Mammary epithelial cell (primary cell): ENCODE measurements around the gene PRSS37.

Experiments
- CTCF ChIP-seq, 2 donors: IDR thresholded peaks in 1 of 2; conservative IDR thresholded peaks in 1 of 2; 2 replicates each; pipeline ENCODE4 v1.5.1; 2011 to 2012; ENCODE audit warnings: inconsistent platforms in 2 of 2, low read length in 2 of 2, mild to moderate bottlenecking in 2 of 2, control low read depth in 1 of 2, low read depth in 1 of 2; ENCODE audit not compliant: insufficient read depth in 1 of 2; ENCODE audit errors: extremely low read depth in 1 of 2
- EZH2 ChIP-seq: IDR thresholded peaks from 2 replicates; pipeline ENCODE4 v1.6.1; 2012; ENCODE audit warnings: low read length, inconsistent platforms, borderline replicate concordance

DNA sequence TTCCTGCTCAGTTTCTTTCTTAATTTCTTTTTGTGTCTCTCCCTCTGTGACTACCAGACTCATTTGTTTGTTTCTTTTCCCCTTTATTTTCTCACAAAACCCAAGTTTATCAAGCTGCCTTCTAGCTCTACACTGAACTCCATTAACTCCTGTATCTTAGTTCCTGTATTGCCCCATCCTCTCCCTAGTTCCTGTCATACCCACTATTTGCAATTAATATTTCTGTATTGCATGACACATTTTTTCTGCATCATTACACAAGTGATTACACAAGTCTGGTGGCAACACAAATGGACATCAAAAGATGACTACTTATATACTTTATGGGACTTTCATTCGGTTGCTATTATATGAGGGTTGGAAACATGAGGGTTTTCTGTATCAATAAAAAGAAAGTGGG lies 48.0 kb upstream of the PRSS37 start:
- no peak for TF ChIP-seq CTCF (conservative IDR thresholded peaks at IDR 0.05 in 1 of 2, IDR thresholded peaks at IDR 0.05 in 1 of 2; ENCODE audit: extremely low read depth in 1 of 2, insufficient read depth in 1 of 2, low read depth in 1 of 2, low read length in 2 of 2)
- TF ChIP-seq EZH2 = no peak
